ENCODE data around the gene EMP1.

- TF ChIP-seq CTCF (IDR thresholded peaks at IDR 0.05) (no peak), POLR2A (IDR thresholded peaks at IDR 0.05) (no peak)
Measured at GRCh38 chr12:13175499-13175898, 21.0 kb upstream of the EMP1 start.

All from tibial nerve (tissue), 3 donors.